GM23338 (cell line): ENCODE measurements around the gene JAKMIP3. TPM values are rescaled to one million over a fixed set of nuclear protein-coding genes. Genes with fewer than 3 reads are reported as not detected.

Experiments
- EZH2phosphoT487 ChIP-seq: fragments of 200-600 bp; sonication (generic); IDR thresholded peaks from one replicate; pipeline ENCODE4 v1.8.1; 2018; ENCODE audit warnings: antibody characterized with exemption; ENCODE audit not compliant: unreplicated experiment
- NANOG ChIP-seq: IDR thresholded peaks from 2 replicates; pipeline ENCODE4 v1.6.1; 2016; ENCODE audit warnings: antibody characterized with exemption, borderline replicate concordance
- POLR2AphosphoS5 ChIP-seq: IDR thresholded peaks from 2 replicates; pipeline ENCODE4 v1.6.1; 2016; ENCODE audit warnings: antibody characterized with exemption, low read depth
- ZNF331 ChIP-seq: fragments of 250-450 bp; sonication (Bioruptor Pico); IDR thresholded peaks from 2 replicates; pipeline ENCODE4 v1.5.0; 2020; ENCODE audit warnings: low read depth, mild to moderate bottlenecking, moderate library complexity
- polyA plus RNA-seq: library from polyadenylated mRNA; unstranded; fragments of >200 nt; fragmentation: Nextera tagmentation; extraction: Ambion mirVana; gene quantifications from 2 replicates; pipeline ENCODE4 v1.2.1, GENCODE V29; 2016
- total RNA-seq: library from RNA; depleted of rRNA; stranded (reverse); fragments of >200 nt; shearing (Covaris generic); gene quantifications from 2 replicates; pipeline ENCODE4 v1.2.3, GENCODE V29; 2014; rRNA removed
- TF ChIP-seq, protein P1 (sequence below): fragments of 250-450 bp; sonication (Bioruptor Pico); IDR thresholded peaks from 2 replicates; pipeline ENCODE4 v1.5.0; 2020; ENCODE audit warnings: mild to moderate bottlenecking, moderate library complexity

Gene JAKMIP3
- total and polyA plus RNA-seq, 2 experiments from 2014 or later = 0.87 to 1.2 TPM

DNA sequence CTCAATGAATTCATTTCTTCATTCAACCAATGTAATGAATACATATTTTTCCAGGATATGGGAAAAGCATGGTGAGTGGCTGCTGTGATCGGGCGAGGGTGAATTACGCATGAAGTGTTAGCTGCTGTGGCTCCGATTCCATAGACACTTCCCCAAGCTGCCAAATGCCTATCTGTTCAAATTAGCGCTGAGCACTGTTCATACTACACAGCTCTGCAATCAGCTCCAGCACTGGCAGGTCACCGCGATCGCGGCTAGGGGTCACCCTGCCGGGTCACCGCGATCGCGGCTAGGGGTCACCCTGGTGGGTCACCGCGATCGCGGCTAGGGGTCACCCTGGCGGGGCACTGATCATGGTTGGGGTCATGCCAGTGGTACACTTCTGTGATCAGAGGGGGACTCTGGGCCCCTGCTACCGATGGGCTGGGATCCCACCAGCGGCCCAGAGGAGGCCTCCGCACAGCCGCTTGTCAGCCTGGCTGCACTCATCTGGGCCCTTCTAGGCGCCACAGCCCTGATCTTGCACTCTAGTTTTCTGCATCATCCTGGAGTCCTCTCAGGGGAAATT, 49.3 kb downstream of the JAKMIP3 start (continued):
- TF ChIP-seq, protein P1, sequence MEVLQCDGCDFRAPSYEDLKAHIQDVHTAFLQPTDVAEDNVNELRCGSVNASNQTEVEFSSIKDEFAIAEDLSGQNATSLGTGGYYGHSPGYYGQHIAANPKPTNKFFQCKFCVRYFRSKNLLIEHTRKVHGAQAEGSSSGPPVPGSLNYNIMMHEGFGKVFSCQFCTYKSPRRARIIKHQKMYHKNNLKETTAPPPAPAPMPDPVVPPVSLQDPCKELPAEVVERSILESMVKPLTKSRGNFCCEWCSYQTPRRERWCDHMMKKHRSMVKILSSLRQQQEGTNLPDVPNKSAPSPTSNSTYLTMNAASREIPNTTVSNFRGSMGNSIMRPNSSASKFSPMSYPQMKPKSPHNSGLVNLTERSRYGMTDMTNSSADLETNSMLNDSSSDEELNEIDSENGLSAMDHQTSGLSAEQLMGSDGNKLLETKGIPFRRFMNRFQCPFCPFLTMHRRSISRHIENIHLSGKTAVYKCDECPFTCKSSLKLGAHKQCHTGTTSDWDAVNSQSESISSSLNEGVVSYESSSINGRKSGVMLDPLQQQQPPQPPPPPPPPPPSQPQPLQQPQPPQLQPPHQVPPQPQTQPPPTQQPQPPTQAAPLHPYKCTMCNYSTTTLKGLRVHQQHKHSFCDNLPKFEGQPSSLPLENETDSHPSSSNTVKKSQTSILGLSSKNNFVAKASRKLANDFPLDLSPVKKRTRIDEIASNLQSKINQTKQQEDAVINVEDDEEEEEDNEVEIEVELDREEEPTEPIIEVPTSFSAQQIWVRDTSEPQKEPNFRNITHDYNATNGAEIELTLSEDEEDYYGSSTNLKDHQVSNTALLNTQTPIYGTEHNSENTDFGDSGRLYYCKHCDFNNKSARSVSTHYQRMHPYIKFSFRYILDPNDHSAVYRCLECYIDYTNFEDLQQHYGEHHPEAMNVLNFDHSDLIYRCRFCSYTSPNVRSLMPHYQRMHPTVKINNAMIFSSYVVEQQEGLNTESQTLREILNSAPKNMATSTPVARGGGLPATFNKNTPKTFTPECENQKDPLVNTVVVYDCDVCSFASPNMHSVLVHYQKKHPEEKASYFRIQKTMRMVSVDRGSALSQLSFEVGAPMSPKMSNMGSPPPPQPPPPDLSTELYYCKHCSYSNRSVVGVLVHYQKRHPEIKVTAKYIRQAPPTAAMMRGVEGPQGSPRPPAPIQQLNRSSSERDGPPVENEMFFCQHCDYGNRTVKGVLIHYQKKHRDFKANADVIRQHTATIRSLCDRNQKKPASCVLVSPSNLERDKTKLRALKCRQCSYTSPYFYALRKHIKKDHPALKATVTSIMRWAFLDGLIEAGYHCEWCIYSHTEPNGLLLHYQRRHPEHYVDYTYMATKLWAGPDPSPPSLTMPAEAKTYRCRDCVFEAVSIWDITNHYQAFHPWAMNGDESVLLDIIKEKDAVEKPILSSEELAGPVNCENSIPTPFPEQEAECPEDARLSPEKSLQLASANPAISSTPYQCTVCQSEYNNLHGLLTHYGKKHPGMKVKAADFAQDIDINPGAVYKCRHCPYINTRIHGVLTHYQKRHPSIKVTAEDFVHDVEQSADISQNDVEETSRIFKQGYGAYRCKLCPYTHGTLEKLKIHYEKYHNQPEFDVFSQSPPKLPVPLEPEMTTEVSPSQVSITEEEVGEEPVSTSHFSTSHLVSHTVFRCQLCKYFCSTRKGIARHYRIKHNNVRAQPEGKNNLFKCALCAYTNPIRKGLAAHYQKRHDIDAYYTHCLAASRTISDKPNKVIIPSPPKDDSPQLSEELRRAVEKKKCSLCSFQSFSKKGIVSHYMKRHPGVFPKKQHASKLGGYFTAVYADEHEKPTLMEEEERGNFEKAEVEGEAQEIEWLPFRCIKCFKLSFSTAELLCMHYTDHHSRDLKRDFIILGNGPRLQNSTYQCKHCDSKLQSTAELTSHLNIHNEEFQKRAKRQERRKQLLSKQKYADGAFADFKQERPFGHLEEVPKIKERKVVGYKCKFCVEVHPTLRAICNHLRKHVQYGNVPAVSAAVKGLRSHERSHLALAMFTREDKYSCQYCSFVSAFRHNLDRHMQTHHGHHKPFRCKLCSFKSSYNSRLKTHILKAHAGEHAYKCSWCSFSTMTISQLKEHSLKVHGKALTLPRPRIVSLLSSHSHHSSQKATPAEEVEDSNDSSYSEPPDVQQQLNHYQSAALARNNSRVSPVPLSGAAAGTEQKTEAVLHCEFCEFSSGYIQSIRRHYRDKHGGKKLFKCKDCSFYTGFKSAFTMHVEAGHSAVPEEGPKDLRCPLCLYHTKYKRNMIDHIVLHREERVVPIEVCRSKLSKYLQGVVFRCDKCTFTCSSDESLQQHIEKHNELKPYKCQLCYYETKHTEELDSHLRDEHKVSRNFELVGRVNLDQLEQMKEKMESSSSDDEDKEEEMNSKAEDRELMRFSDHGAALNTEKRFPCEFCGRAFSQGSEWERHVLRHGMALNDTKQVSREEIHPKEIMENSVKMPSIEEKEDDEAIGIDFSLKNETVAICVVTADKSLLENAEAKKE (CRISPR knock-in tag) = no peak
- no peak for TF ChIP-seq NANOG
- TF ChIP-seq ZNF331 (CRISPR knock-in tag) = no peak
- TF ChIP-seq POLR2AphosphoS5 = no peak
- no peak for TF ChIP-seq EZH2phosphoT487

Other genes starting within 250 kb of the JAKMIP3 start
- 33.7 and 35.8 TPM in 2 replicates for gene PPP2R2D, start 164.9 kb upstream of the JAKMIP3 start, total RNA-seq
- gene PPP2R2D, start 164.9 kb upstream of the JAKMIP3 start, polyA plus RNA-seq = 28.8 and 30.5 TPM in 2 replicates
- 48.8 and 75.0 TPM in 2 replicates for gene BNIP3, start 84.0 kb upstream of the JAKMIP3 start, total RNA-seq
- 41.1 and 46.3 TPM in 2 replicates for gene BNIP3, start 84.0 kb upstream of the JAKMIP3 start, polyA plus RNA-seq
- gene DPYSL4, start 121.0 kb downstream of the JAKMIP3 start, total RNA-seq = 23.9 and 24.6 TPM in 2 replicates
- 9.7 and 10.6 TPM in 2 replicates for gene DPYSL4, start 121.0 kb downstream of the JAKMIP3 start, polyA plus RNA-seq
- 8.0 and 10.2 TPM in 2 replicates for gene STK32C, start 242.0 kb downstream of the JAKMIP3 start, total RNA-seq
- gene STK32C, start 242.0 kb downstream of the JAKMIP3 start, polyA plus RNA-seq = 20.5 and 24.1 TPM in 2 replicates